K562 (cell line): ENCODE measurements around the gene RPL19. TPM values are rescaled to one million over a fixed set of nuclear protein-coding genes. Genes with fewer than 3 reads are reported as not detected.

ENCODE experiments used
- ATAC-seq: fragments of 200-7000 bp; cut with Tn5 transposase; 3 replicates; pipeline ENCODE4 v1.9.1; 2020; ENCODE audit warnings: moderate library complexity
- BruUV-seq: library from RNA; stranded (reverse); fragments of 400-500 nt; replicated peaks from 2 replicates; lab custom pipeline; 2021; lab: Mats Ljungman, UMichigan
- CTCF ChIA-PET: fragments of 300-600 bp; formaldehyde crosslinking; extraction: SDS; loops from one replicate; lab custom pipeline; 2021; ENCODE audit warnings: low intra/inter-chr PET ratio; lab: Yijun Ruan, JAX
- POLR2A ChIA-PET: fragments of 300-600, 350-650 bp; sonication (Branson Sonifier 250); formaldehyde crosslinking; extraction: SDS; loops from one replicate; lab custom pipeline; 2021; ENCODE audit warnings: antibody characterized with exemption, inconsistent platforms; lab: Yijun Ruan, JAX
- DNase-seq, 4 experiments: peaks; one replicate each; pipeline versions ENCODE4 v3.0.0 to v3.0.0-alpha.2; 2011 to 2018; ENCODE audit warnings: low spot score in 3 of 4, mixed read lengths in 3 of 4; ENCODE audit errors: extremely low read depth in 1 of 4
- FAIRE-seq: peaks from 2 replicates; lab custom pipeline; 2011; peaks lifted over from hg19 to GRCh38; lab: Jason Lieb, UNC
- H2AFZ ChIP-seq: 2 replicates; pipeline ENCODE4 v1.6.0; 2011; ENCODE audit warnings: low read depth, low read length, control low read depth, inconsistent platforms
- H3K27ac ChIP-seq: fragments of 200-600 bp; 3 replicates; pipeline ENCODE4 v1.8.0; 2011; ENCODE audit warnings: low read depth, mild to moderate bottlenecking, control low read depth, inconsistent platforms, low read length, moderate library complexity, mixed read lengths; ENCODE audit errors: extremely low read depth
- H3K27me3 ChIP-seq, 2 experiments: fragments of 300-600 bp in 1 of 2; 2 replicates in 1 of 2; 3 replicates in 1 of 2; pipeline versions ENCODE4 v1.6.0 to v1.8.0; 2011; ENCODE audit warnings: inconsistent platforms in 2 of 2, low read length in 2 of 2, mild to moderate bottlenecking in 1 of 2, mixed read lengths in 1 of 2, moderate library complexity in 1 of 2; ENCODE audit not compliant: control insufficient read depth in 2 of 2, insufficient read depth in 2 of 2
- H3K36me3 ChIP-seq: fragments of 300-600 bp; 3 replicates; pipeline ENCODE4 v1.8.0; 2011; ENCODE audit warnings: mild to moderate bottlenecking, low read length, inconsistent platforms; ENCODE audit not compliant: control insufficient read depth, insufficient read depth
- H3K4me1 ChIP-seq, 2 experiments: fragments of 200-600 bp in 1 of 2; replicated peaks in 1 of 2; 2 replicates in 1 of 2; 3 replicates in 1 of 2; pipeline versions ENCODE4 v1.5.1 to v1.8.0; 2011; ENCODE audit warnings: inconsistent platforms in 2 of 2, low read length in 2 of 2, mild to moderate bottlenecking in 1 of 2, mixed read lengths in 1 of 2, moderate library complexity in 1 of 2; ENCODE audit not compliant: control insufficient read depth in 2 of 2, insufficient read depth in 2 of 2
- H3K4me2 ChIP-seq: 2 replicates; pipeline ENCODE4 v1.6.1; 2011; ENCODE audit warnings: low read length, control low read depth, inconsistent platforms, mixed read lengths; ENCODE audit not compliant: insufficient read depth
- H3K4me3 ChIP-seq: fragments of 200-600 bp; sonication (generic), shearing (Covaris generic); 2 replicates; pipeline ENCODE4 v1.5.1; 2016; ENCODE audit warnings: control low read depth, inconsistent platforms
- H3K79me2 ChIP-seq: fragments of 200-600 bp; 3 replicates; pipeline ENCODE4 v1.8.0; 2011; ENCODE audit warnings: low read length, inconsistent platforms; ENCODE audit not compliant: control insufficient read depth, insufficient read depth
- H3K9ac ChIP-seq, 2 experiments: 2 replicates each; pipeline versions ENCODE4 v1.6.0 to v1.6.1; 2011; ENCODE audit warnings: low read depth in 2 of 2, low read length in 2 of 2, control low read depth in 1 of 2, inconsistent platforms in 1 of 2, mild to moderate bottlenecking in 1 of 2, mixed read lengths in 1 of 2; ENCODE audit not compliant: insufficient read depth in 1 of 2
- H3K9me1 ChIP-seq: one replicate; pipeline ENCODE4 v1.6.0; 2011; ENCODE audit warnings: inconsistent platforms, mild to moderate bottlenecking, low read length, moderate library complexity; ENCODE audit not compliant: control insufficient read depth, insufficient read depth
- H3K9me3 ChIP-seq: replicated peaks from 2 replicates; pipeline ENCODE4 v1.5.1; 2011; ENCODE audit warnings: low read depth, low read length, inconsistent platforms; ENCODE audit not compliant: control insufficient read depth, insufficient read depth
- H4K20me1 ChIP-seq: replicated peaks from 2 replicates; pipeline ENCODE4 v1.6.1; 2011; ENCODE audit warnings: low read length, inconsistent platforms, mixed read lengths; ENCODE audit not compliant: control insufficient read depth, insufficient read depth
- ARID1B ChIP-seq: fragments of 450-650 bp; IDR thresholded peaks from 2 replicates; pipeline ENCODE4 v1.6.1; 2016; ENCODE audit warnings: antibody characterized with exemption, mild to moderate bottlenecking, inconsistent platforms
- BCOR ChIP-seq: fragments of 450-650 bp; IDR thresholded peaks from 2 replicates; pipeline ENCODE4 v1.6.1; 2016
- CREM ChIP-seq: IDR thresholded peaks from 2 replicates; pipeline ENCODE4 v1.6.1; 2014; ENCODE audit warnings: antibody characterized with exemption, low read depth
- ELF2 ChIP-seq: fragments of 250-450 bp; sonication (Bioruptor Pico); IDR thresholded peaks from 2 replicates; pipeline ENCODE4 v1.5.0; 2021; ENCODE audit warnings: mild to moderate bottlenecking
- JUND ChIP-seq, 2 experiments: IDR thresholded peaks; 2 replicates in 1 of 2; 3 replicates in 1 of 2; pipeline ENCODE4 v1.6.1; 2011; ENCODE audit warnings: borderline replicate concordance in 2 of 2, low read depth in 2 of 2, low read length in 2 of 2, improper control_type of control experiment in 1 of 2, missing biosample characterization in 1 of 2, missing genetic modification characterization in 1 of 2, missing genetic modification reagents in 1 of 2
- PRDM10 ChIP-seq: fragments of 450-650 bp; IDR thresholded peaks from 2 replicates; pipeline ENCODE4 v1.6.1; 2018; ENCODE audit not compliant: partially characterized antibody
- RCOR1 ChIP-seq, 2 experiments: IDR thresholded peaks; 2 replicates each; pipeline ENCODE4 v1.6.1; 2012; ENCODE audit warnings: low read depth in 2 of 2, low read length in 2 of 2, borderline replicate concordance in 1 of 2, improper control_type of control experiment in 1 of 2
- SIX5 ChIP-seq, 2 experiments: IDR thresholded peaks; 2 replicates each; pipeline ENCODE4 v1.6.1; 2011; ENCODE audit warnings: low read length in 2 of 2, borderline replicate concordance in 1 of 2, low read depth in 1 of 2, mild to moderate bottlenecking in 1 of 2, moderate library complexity in 1 of 2; ENCODE audit not compliant: insufficient read depth in 1 of 2
- SMC3 ChIP-seq: conservative IDR thresholded peaks from 2 replicates; pipeline ENCODE4 v1.6.1; 2011; ENCODE audit warnings: low read depth, low read length, improper control_type of control experiment; ENCODE audit not compliant: insufficient read depth
- TAF15 ChIP-seq: fragments of 200-400 bp; formaldehyde crosslinking; IDR thresholded peaks from 2 replicates; pipeline ENCODE4 v1.6.1; 2017; ENCODE audit warnings: mild to moderate bottlenecking, low read depth, low read length, moderate library complexity
- THAP12 ChIP-seq: fragments of 250-450 bp; sonication (Bioruptor Pico); IDR thresholded peaks from 2 replicates; pipeline ENCODE4 v1.9.0; 2021; ENCODE audit warnings: mild to moderate bottlenecking, inconsistent platforms
- whole genome bisulfite sequencing: fragments of 100-300 bp; shearing (Covaris generic); methylation state at CpG from one replicate; pipeline ENCODE4 v1.1.6; 2016; ENCODE audit warnings: low coverage, mixed read lengths; ENCODE audit not compliant: insufficient coverage; ENCODE audit errors: missing lambda C conversion rate; 5-methylcytosine and 5-hydroxymethylcytosine counted together
- in situ Hi-C: fragments of 300-500 bp; cut with MboI; formaldehyde crosslinking; loops from 4 replicates; pipeline ENCODE4 v1.15.0; 2018; ENCODE audit warnings: inconsistent platforms, mixed read lengths
- intact Hi-C: fragments of 100-400 bp; cut with micrococcal nuclease; formaldehyde crosslinking; loops from 2 replicates; pipeline ENCODE4 v1.14.2; 2022
- polyA plus RNA-seq, 8 experiments: library from polyadenylated mRNA; depleted of rRNA in 4 of 8; stranded (reverse) in 5 of 8; unstranded in 3 of 8; fragments of >200 nt; fragmentation: Nextera tagmentation in 2 of 8; fragmentation: Illumina TruSeq in 1 of 8; extraction: Ambion mirVana in 2 of 8; extraction: Trizol in 1 of 8; gene quantifications; 2 replicates each; pipeline versions ENCODE4 v1.2.1 to v1.2.3, GENCODE V29; 2011 to 2014; ENCODE audit warnings: inconsistent platforms in 1 of 8, missing spikeins in 1 of 8
- total RNA-seq, 7 experiments: library from RNA; depleted of rRNA in 6 of 7; stranded (reverse); fragments of >200 nt in 6 of 7; fragmentation: Illumina TruSeq in 2 of 7; extraction: Trizol in 2 of 7; gene quantifications; 2 replicates each; pipeline versions ENCODE4 v1.2.1 to v1.2.3, GENCODE V29; 2011 to 2021; ENCODE audit warnings: low replicate concordance in 1 of 7

Gene RPL19
- total and polyA plus RNA-seq, 9 of the 15 experiments (the other 6 are each of a cell fraction or from before 2014, with no cell fraction given): 2,263 to 4,614 (median 3,727) TPM

GRCh38 chr17:39239640-39240314, 39.7 kb downstream of the RPL19 start:
- H2AFZ ChIP-seq: peak overlapping the region; percentile 51; the same call in 1 of the 2 replicates
- H4K20me1 ChIP-seq: peaks cover 4% of the 10 kb centered on the region; the same call in 1 of the 2 replicates
- H3K27me3 ChIP-seq: peaks cover 0 to 6% of the 10 kb centered on the region in 2 experiments; a peak in 2 of 5 replicates
- H3K36me3 ChIP-seq: no peaks in the 10 kb centered on the region
- H3K4me2 ChIP-seq: 0 out of 2 replicates have a peak overlapping the region, but pooled peaks have one; percentile 5
- CTCF ChIA-PET: interaction anchor here (0.7 to 4.7 kb wide), 3 partner anchors 30 to 256 kb away, joined by 3 to 23 read pairs (median 5); no protein-coding TSS in a partner anchor
- H3K9ac ChIP-seq: peak overlapping the region in 1 of 2 experiments; percentile 29; a peak in 1 of 4 replicates
- H3K9me3 ChIP-seq: no peaks in the 10 kb centered on the region
- H3K79me2 ChIP-seq: no peaks in the 10 kb centered on the region
- in situ Hi-C loops: no loop called here
- peak; percentile 82 for ATAC-seq
- 7% methylated on average over 15 of the region's 16 CpGs for WGBS
- H3K4me3 ChIP-seq: no peak overlapping the region
- BruUV-seq: no TSS peak
- intact Hi-C loops: loop anchor here (10.0 kb wide), 1 partner anchor 85 kb away; the partner anchor contains the start of gene PLXDC1
- peak; percentile 83 for FAIRE-seq
- DNase-seq: peak; percentile 72 to 79 (median 77)
- H3K9me1 ChIP-seq: no peaks in the 10 kb centered on the region
- no peak overlapping the region for H3K27ac ChIP-seq
- POLR2A ChIA-PET: interaction anchor here (0.5 to 0.7 kb wide), 2 partner anchors 12 to 505 kb away, joined by 3 read pairs; no protein-coding TSS in a partner anchor
- H3K4me1 ChIP-seq: peaks cover 2 to 19% of the 10 kb centered on the region in 2 experiments; a peak in 3 of 5 replicates
- TF ChIP-seq SMC3 (peak; percentile 62), JUND (IDR thresholded peaks at IDR 0.05; ENCODE audit: borderline replicate concordance, low read depth, low read length) (no peak), JUND (tag; IDR thresholded peaks at IDR 0.05; ENCODE audit: borderline replicate concordance, low read depth, low read length) (peak; percentile 37; the same call in 1 of the 3 replicates), CREM (peak; percentile 54; the same call in 1 of the 2 replicates), ELF2 (CRISPR knock-in tag) (no peak), ARID1B (no peak), TAF15 (no peak), SIX5 (IDR thresholded peaks at IDR 0.05; ENCODE audit: borderline replicate concordance in 1 of 2, insufficient read depth in 1 of 2, low read depth in 1 of 2, low read length in 2 of 2) (no peak), THAP12 (CRISPR knock-in tag) (no peak), BCOR (peak; percentile 47; the same call in 1 of the 2 replicates), RCOR1 (IDR thresholded peaks at IDR 0.05; ENCODE audit: borderline replicate concordance in 1 of 2, low read depth in 2 of 2, low read length in 2 of 2) (peak in 1 of 2 experiments; percentile 10; a peak in 1 of 4 replicates), PRDM10 (no peak)
